WTC11 (cell line): ENCODE data around the gene HPGD. TPM values are rescaled to one million over a fixed set of nuclear protein-coding genes. Genes with fewer than 3 reads are reported as not detected.
A peak's percentile ranks its signal among the peaks of the same experiment; 100 is the strongest.

ENCODE experiments used
- ATAC-seq: fragments of 200-7000 bp; cut with Tn5 transposase; 2 replicates; pipeline ENCODE4 v1.10.0; 2021; ENCODE audit warnings: mild to moderate bottlenecking, moderate library complexity
- CTCF ChIA-PET: fragments of 300-600 bp; sonication (Branson Sonifier 250); formaldehyde crosslinking; loops from one replicate; lab custom pipeline; 2021; ENCODE audit warnings: antibody characterized with exemption; lab: Charles Lee
- POLR2A ChIA-PET: fragments of 350-600 bp; sonication (Branson Sonifier 250); formaldehyde crosslinking; loops from one replicate; lab custom pipeline; 2021; ENCODE audit warnings: antibody characterized with exemption; lab: Charles Lee
- DNase-seq: peaks from one replicate; pipeline ENCODE4 v3.0.0; 2021; ENCODE audit warnings: low spot score
- H3K27ac Mint-ChIP-seq: 2 replicates; pipeline ENCODE4 v1.8.0; 2021; ENCODE audit warnings: mixed read lengths
- H3K27me3 Mint-ChIP-seq: 2 replicates; pipeline ENCODE4 v1.8.0; 2021; ENCODE audit warnings: low read depth, mild to moderate bottlenecking, moderate library complexity, mixed read lengths
- H3K36me3 Mint-ChIP-seq: 2 replicates; pipeline ENCODE4 v1.8.0; 2021; ENCODE audit warnings: mixed read lengths
- H3K4me1 Mint-ChIP-seq: 2 replicates; pipeline ENCODE4 v1.8.0; 2022; ENCODE audit warnings: mixed read lengths
- H3K4me3 Mint-ChIP-seq: 2 replicates; pipeline ENCODE4 v1.8.0; 2021; ENCODE audit warnings: mild to moderate bottlenecking, moderate library complexity, mixed read lengths
- H3K9me3 Mint-ChIP-seq: 2 replicates; pipeline ENCODE4 v1.8.0; 2021; ENCODE audit warnings: mixed read lengths
- AFF4 ChIP-seq: sonication (generic); formaldehyde crosslinking; IDR thresholded peaks from 2 replicates; pipeline ENCODE4 v1.8.1; 2023; ENCODE audit warnings: mild to moderate bottlenecking, missing genetic modification reagents, borderline replicate concordance
- AR ChIP-seq: fragments of 250-450 bp; sonication (Bioruptor Pico); IDR thresholded peaks from 2 replicates; pipeline ENCODE4 v1.9.0; 2021; ENCODE audit warnings: mild to moderate bottlenecking
- ETV6 ChIP-seq: sonication (generic); formaldehyde crosslinking; IDR thresholded peaks from 2 replicates; pipeline ENCODE4 v1.8.1; 2022; ENCODE audit warnings: mild to moderate bottlenecking, missing genetic modification reagents
- GTF2I ChIP-seq: fragments of 250-450 bp; sonication (Bioruptor Pico); conservative IDR thresholded peaks from 2 replicates; pipeline ENCODE4 v1.4.0; 2021; ENCODE audit warnings: mild to moderate bottlenecking
- HMGA2 ChIP-seq: fragments of 250-450 bp; sonication (Bioruptor Pico); IDR thresholded peaks from 2 replicates; pipeline ENCODE4 v1.4.0; 2021; ENCODE audit warnings: mild to moderate bottlenecking, moderate library complexity
- NFATC4 ChIP-seq: fragments of 250-450 bp; sonication (Bioruptor Pico); IDR thresholded peaks from 2 replicates; pipeline ENCODE4 v1.9.0; 2021; ENCODE audit warnings: mild to moderate bottlenecking
- RORB ChIP-seq: fragments of 250-450 bp; sonication (Bioruptor Pico); IDR thresholded peaks from 2 replicates; pipeline ENCODE4 v1.9.0; 2021; ENCODE audit warnings: mild to moderate bottlenecking
- TP53 ChIP-seq: sonication (generic); formaldehyde crosslinking; IDR thresholded peaks from 2 replicates; pipeline ENCODE4 v1.8.1; 2023; ENCODE audit warnings: mild to moderate bottlenecking, missing genetic modification reagents
- ZBTB21 ChIP-seq: sonication (generic); formaldehyde crosslinking; IDR thresholded peaks from 2 replicates; pipeline ENCODE4 v1.8.1; 2023; ENCODE audit warnings: mild to moderate bottlenecking, missing genetic modification reagents, borderline replicate concordance
- ZNF138 ChIP-seq: sonication (generic); formaldehyde crosslinking; conservative IDR thresholded peaks from 2 replicates; pipeline ENCODE4 v1.8.1; 2022; ENCODE audit warnings: mild to moderate bottlenecking, moderate library complexity, missing genetic modification reagents
- ZNF219 ChIP-seq: sonication (generic); formaldehyde crosslinking; IDR thresholded peaks from 2 replicates; pipeline ENCODE4 v1.8.0; 2023; ENCODE audit warnings: missing genetic modification reagents, mild to moderate bottlenecking, borderline replicate concordance
- ZNF317 ChIP-seq: sonication (generic); formaldehyde crosslinking; IDR thresholded peaks from 2 replicates; pipeline ENCODE4 v1.8.1; 2023; ENCODE audit warnings: low read depth, mild to moderate bottlenecking, moderate library complexity, missing genetic modification reagents, borderline replicate concordance
- total RNA-seq: library from RNA; stranded (reverse); gene quantifications from 3 replicates; pipeline ENCODE4 v1.2.3, GENCODE V29; 2021
- TF ChIP-seq, protein P1 (sequence below): sonication (generic); formaldehyde crosslinking; IDR thresholded peaks from 2 replicates; pipeline ENCODE4 v1.8.1; 2022; ENCODE audit warnings: mild to moderate bottlenecking, missing genetic modification reagents, moderate library complexity, borderline replicate concordance
- TF ChIP-seq, protein P2 (sequence below): sonication (generic); formaldehyde crosslinking; IDR thresholded peaks from 2 replicates; pipeline ENCODE4 v1.8.1; 2022; ENCODE audit warnings: missing genetic modification reagents, borderline replicate concordance
- TF ChIP-seq, protein P3 (sequence below): fragments of 200-600 bp; IDR thresholded peaks from 2 replicates; pipeline ENCODE4 v1.8.0; 2022; ENCODE audit warnings: antibody characterized with exemption
- TF ChIP-seq, protein P4 (sequence below): sonication (generic); formaldehyde crosslinking; IDR thresholded peaks from 2 replicates; pipeline ENCODE4 v1.8.0; 2022; ENCODE audit warnings: mild to moderate bottlenecking, missing genetic modification reagents

HPGD gene
- total RNA-seq, 1 experiment from 2014 or later, result 3.6 TPM

DNA sequence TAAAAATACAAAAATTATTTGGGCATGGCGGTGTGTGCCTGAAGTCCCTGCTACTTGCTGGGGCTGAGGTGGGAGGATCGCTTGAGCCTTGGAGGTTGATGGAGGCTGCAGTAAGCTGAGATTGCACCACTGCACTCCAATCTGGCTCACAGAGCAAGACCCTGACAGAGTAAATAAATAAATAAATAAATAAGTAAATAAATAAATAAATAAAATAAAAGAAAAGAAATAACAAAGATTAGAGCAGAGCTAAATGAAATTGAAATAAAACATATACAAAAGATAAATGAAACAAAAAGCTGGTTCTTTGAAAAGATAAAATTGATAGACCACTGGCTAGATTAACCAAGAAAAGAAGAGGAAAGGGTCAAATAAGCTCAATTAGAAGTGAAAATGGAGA lies 43.1 kb downstream of the HPGD start:
- no peak for TF ChIP-seq GTF2I (CRISPR knock-in tag)
- TF ChIP-seq RORB, result no peak
- TF ChIP-seq AR (CRISPR knock-in tag), result no peak
- TF ChIP-seq HMGA2 (CRISPR knock-in tag), result peak; percentile 18; the same call in 1 of the 2 replicates
- ATAC-seq, result no peak
- Mint-ChIP-seq H3K36me3 (peaks cover 4% of the 10 kb centered on the region; the same call in 1 of the 2 replicates), H3K4me3 (no peak overlapping the region), H3K27ac (no peak overlapping the region), H3K27me3 (no peaks in the 10 kb centered on the region), H3K9me3 (peaks cover 16% of the 10 kb centered on the region; the same call in 1 of the 2 replicates), H3K4me1 (no peaks in the 10 kb centered on the region)
- no peak for DNase-seq
- ChIA-PET POLR2A (interaction anchor here (0.6 kb wide), 1 partner anchor 16 kb away, joined by 3 read pairs; no protein-coding TSS in a partner anchor), CTCF (no interaction called here)

DNA sequence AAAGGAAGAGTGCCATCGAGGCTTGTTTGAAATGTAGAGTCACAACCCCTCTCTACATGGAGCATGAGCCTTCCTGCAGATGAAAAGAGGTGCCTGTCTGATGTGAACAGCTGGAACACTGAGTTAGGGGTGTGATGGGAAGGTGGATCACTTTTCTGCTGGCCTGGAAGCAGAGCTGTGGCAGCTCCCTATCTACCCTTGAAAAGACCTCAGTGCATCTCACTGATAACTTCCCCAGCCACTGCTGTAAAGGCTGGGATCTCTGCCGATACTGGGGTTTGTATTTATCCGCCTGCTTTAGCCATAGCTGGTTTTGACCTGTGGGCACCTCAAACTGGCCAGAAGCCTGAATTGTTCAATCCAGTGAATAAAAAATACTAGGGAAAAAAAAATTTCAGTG lies 46.8 kb downstream of the HPGD start:
- H3K27me3 Mint-ChIP-seq, result no peaks in the 10 kb centered on the region
- ATAC-seq (no peak), DNase-seq (no peak)
- H3K36me3 Mint-ChIP-seq, result no peaks in the 10 kb centered on the region
- no peak overlapping the region for H3K4me3 Mint-ChIP-seq
- H3K27ac Mint-ChIP-seq, result no peak overlapping the region
- 0 out of 2 replicates have a peak, but pooled peaks cover 12% of the 10 kb centered on the region for H3K9me3 Mint-ChIP-seq
- ChIA-PET POLR2A (no interaction called here), CTCF (no interaction called here)
- H3K4me1 Mint-ChIP-seq, result no peaks in the 10 kb centered on the region
- TF ChIP-seq, protein P1, sequence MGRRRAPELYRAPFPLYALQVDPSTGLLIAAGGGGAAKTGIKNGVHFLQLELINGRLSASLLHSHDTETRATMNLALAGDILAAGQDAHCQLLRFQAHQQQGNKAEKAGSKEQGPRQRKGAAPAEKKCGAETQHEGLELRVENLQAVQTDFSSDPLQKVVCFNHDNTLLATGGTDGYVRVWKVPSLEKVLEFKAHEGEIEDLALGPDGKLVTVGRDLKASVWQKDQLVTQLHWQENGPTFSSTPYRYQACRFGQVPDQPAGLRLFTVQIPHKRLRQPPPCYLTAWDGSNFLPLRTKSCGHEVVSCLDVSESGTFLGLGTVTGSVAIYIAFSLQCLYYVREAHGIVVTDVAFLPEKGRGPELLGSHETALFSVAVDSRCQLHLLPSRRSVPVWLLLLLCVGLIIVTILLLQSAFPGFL (CRISPR knock-in tag), result no peak
- no peak for TF ChIP-seq ETV6 (CRISPR knock-in tag)
- TF ChIP-seq ZNF219, result no peak
- TF ChIP-seq, protein P2, sequence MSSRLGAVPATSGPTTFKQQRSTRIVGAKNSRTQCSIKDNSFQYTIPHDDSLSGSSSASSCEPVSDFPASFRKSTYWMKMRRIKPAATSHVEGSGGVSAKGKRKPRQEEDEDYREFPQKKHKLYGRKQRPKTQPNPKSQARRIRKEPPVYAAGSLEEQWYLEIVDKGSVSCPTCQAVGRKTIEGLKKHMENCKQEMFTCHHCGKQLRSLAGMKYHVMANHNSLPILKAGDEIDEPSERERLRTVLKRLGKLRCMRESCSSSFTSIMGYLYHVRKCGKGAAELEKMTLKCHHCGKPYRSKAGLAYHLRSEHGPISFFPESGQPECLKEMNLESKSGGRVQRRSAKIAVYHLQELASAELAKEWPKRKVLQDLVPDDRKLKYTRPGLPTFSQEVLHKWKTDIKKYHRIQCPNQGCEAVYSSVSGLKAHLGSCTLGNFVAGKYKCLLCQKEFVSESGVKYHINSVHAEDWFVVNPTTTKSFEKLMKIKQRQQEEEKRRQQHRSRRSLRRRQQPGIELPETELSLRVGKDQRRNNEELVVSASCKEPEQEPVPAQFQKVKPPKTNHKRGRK (CRISPR knock-in tag), result no peak
- no peak for TF ChIP-seq GTF2I (CRISPR knock-in tag)
- TF ChIP-seq AFF4 (CRISPR knock-in tag), result no peak
- no peak for TF ChIP-seq NFATC4 (CRISPR knock-in tag)
- no peak for TF ChIP-seq ZBTB21
- TF ChIP-seq, protein P3, sequence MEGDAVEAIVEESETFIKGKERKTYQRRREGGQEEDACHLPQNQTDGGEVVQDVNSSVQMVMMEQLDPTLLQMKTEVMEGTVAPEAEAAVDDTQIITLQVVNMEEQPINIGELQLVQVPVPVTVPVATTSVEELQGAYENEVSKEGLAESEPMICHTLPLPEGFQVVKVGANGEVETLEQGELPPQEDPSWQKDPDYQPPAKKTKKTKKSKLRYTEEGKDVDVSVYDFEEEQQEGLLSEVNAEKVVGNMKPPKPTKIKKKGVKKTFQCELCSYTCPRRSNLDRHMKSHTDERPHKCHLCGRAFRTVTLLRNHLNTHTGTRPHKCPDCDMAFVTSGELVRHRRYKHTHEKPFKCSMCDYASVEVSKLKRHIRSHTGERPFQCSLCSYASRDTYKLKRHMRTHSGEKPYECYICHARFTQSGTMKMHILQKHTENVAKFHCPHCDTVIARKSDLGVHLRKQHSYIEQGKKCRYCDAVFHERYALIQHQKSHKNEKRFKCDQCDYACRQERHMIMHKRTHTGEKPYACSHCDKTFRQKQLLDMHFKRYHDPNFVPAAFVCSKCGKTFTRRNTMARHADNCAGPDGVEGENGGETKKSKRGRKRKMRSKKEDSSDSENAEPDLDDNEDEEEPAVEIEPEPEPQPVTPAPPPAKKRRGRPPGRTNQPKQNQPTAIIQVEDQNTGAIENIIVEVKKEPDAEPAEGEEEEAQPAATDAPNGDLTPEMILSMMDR, result no peak
- TF ChIP-seq AR (CRISPR knock-in tag), result no peak
- TF ChIP-seq, protein P4, sequence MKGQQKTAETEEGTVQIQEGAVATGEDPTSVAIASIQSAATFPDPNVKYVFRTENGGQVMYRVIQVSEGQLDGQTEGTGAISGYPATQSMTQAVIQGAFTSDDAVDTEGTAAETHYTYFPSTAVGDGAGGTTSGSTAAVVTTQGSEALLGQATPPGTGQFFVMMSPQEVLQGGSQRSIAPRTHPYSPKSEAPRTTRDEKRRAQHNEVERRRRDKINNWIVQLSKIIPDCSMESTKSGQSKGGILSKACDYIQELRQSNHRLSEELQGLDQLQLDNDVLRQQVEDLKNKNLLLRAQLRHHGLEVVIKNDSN (CRISPR knock-in tag), result no peak
- TF ChIP-seq TP53 (CRISPR knock-in tag), result no peak
- TF ChIP-seq ZNF317 (CRISPR knock-in tag), result no peak
- no peak for TF ChIP-seq ZNF138 (CRISPR knock-in tag)
